HG03460 (cell line): ENCODE measurements around the gene PRAMEF13.
"Not testable (repeated sequence)": the region's sequence is repeated elsewhere in the genome, so short reads cannot be mapped to it uniquely, and the experiment has no call there.

Source experiments
- ATAC-seq: cut with Tn5 transposase; IDR thresholded peaks from one replicate; pipeline ENCODE4 v1.9.1; 2021; ENCODE audit not compliant: unreplicated experiment

PRAMEF13 gene, protein sequence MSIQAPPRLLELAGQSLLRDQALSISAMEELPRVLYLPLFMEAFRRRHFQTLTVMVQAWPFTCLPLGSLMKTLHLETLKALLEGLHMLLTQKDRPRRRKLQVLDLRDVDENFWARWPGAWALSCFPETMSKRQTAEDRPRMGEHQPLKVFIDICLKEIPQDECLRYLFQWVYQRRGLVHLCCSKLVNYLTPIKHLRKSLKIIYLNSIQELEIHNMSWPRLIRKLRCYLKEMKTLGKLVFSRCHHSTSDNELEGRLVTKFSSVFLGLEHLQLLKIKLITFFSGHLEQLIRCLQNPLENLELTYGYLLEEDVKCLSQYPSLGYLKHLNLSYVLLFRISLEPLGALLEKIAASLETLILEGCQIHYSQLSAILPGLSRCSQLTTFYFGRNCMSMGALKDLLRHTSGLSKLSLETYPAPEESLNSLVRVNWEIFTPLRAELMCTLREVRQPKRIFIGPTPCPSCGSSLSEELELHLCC

GRCh38 chr1:13201309-13201708 is at the start of gene PRAMEF13:
Gene PRAMEF13, minus strand, starts transcription at chr1:13201409. Its CDS starts 1,820 bp downstream, at chr1:13199589.
- not testable (repeated sequence) for ATAC-seq

DNA sequence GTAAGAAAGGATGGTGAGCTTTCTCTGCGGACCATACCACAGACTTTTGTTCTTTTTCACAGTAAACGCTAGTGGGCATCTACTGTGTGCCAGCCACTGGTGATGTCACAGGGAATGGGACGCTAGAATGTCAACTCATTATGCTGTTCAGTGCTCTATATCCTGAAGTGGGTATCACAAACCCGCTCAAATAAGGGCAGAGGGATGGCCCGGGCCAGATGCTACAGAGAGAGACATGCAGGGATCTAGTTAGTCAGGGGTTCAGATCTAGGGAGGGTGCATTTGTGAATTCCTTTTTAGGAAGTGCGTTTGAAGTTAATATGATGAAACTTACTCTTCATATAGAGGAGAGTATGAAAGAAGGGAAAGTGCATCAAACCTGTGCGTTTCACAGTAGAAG is 45.9 kb upstream of the PRAMEF13 start:
- not testable (repeated sequence) for ATAC-seq

DNA sequence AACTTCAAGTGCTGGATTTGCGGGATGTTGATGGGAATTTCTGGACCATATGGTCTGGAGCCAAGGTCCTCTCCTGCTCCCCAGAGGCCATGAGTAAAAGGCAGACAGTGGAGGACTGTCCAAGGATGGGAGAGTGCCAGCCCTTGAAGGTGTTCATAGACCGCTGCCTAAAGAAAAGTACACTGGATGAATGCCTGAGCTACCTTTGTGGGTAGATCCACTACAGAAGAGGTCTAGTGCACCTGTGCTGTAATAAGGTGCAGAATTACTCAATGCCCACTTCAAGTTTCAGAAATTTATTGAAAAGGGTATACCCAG is 45.3 kb upstream of the PRAMEF13 start:
- not testable (repeated sequence) for ATAC-seq

DNA sequence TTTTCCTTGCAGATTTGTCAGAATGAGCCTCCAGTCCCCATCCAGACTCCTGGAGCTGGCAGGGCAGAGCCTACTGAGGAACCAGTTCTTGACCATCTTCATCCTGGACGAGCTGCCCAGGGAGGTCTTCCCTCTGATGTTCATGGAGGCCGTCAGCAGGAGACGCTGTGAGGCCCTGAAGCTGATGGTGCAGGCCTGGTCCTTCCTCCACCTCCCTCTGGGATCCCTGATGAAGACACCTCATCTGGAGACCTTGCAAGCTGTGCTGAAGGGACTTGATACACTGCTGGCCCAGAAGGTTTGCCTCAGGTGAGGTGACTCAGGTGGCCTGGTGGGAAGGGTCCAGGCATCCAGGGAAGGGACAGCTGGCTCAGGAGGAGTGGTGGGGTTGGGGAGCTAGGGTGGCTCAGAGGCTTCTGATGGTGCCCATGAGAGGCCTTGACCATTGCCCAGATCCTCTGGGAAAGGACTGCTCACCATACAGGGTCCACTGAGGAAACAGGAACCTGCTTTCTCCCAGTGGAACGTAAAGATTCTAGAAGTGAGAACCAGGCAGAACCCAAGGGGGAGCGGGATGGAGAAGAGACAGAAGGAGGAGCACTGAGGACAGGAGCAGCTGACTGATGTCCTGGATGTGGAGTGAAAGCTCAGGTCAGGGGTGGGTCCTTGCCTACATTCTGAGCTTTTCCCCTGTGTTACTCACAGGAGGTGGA is 44.8 kb upstream of the PRAMEF13 start:
- not testable (repeated sequence) for ATAC-seq

- ATAC-seq, result not testable (repeated sequence)
These were observed 42.5 kb upstream of the PRAMEF13 start for GRCh38 chr1:13243536-13244263.

DNA sequence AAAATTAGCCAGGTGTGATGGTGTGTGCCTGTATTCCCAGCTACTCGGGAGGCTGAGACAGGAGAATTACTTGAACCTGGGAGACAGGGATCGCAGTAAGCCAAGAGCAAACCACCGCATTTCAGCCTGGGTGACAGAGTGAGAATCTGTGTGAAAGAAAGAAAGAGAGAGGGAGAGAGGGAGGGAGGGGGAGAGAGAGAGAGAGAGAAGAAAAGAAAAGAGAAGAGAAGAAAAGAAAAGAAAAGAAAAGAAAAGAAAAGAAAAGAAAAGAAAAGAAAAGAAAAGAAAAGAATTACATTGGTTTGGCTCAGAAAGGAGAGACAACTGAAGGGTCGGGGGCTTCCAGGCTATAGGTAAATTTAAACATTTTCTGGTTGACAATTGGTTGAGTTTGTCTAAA is 38.4 kb upstream of the PRAMEF13 start:
- ATAC-seq, result not testable (repeated sequence)

DNA sequence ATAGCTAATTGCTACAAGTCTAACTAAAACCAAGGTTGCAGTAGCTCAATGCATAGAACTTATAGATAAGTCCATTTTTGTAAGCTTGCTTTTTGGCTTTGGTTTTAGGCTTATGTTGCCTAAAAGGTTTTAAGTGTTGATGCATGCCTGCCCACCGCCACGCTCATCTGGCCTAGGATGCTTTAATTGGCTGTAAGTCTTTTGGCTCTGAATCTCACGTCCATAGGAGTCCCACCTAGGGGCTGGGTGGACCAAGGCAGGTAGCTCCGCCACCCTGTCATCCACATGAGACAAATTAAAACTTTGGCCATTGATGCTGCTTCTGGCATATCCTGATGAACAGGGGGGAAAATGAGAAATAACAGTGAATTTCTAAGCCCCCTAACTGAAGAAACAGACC is 36.4 kb upstream of the PRAMEF13 start:
- ATAC-seq, result not testable (repeated sequence)

- not testable (repeated sequence) for ATAC-seq
These were observed 32.8 kb upstream of the PRAMEF13 start for GRCh38 chr1:13234057-13234456.

GRCh38 chr1:13232056-13232455 is 30.8 kb upstream of the PRAMEF13 start:
- ATAC-seq, result not testable (repeated sequence)

GRCh38 chr1:13231061-13231750 is 30.0 kb upstream of the PRAMEF13 start:
- not testable (repeated sequence) for ATAC-seq

- not testable (repeated sequence) for ATAC-seq
These were observed 29.4 kb upstream of the PRAMEF13 start for GRCh38 chr1:13230601-13231000.

DNA sequence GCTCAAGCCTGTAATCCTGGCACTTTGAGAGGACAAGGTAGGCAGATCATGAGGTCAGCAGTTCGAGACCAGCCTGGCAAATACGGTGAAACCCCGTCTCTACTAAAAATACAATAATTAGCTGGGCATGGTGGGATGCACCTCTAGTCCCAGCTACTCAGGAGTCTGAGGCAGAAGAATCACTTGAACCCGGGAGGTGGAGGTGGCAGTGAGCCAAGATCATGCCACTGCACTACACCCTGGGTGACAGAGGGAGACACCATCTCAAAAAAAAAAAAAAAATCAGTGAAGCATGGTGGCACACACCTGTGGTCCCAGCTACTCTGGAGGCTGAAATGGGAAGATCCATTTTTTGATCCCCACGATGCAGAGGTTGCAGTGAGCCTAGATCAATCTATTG is 28.9 kb upstream of the PRAMEF13 start:
- not testable (repeated sequence) for ATAC-seq

GRCh38 chr1:13228343-13228781 is 27.2 kb upstream of the PRAMEF13 start:
- ATAC-seq, result no peak

DNA sequence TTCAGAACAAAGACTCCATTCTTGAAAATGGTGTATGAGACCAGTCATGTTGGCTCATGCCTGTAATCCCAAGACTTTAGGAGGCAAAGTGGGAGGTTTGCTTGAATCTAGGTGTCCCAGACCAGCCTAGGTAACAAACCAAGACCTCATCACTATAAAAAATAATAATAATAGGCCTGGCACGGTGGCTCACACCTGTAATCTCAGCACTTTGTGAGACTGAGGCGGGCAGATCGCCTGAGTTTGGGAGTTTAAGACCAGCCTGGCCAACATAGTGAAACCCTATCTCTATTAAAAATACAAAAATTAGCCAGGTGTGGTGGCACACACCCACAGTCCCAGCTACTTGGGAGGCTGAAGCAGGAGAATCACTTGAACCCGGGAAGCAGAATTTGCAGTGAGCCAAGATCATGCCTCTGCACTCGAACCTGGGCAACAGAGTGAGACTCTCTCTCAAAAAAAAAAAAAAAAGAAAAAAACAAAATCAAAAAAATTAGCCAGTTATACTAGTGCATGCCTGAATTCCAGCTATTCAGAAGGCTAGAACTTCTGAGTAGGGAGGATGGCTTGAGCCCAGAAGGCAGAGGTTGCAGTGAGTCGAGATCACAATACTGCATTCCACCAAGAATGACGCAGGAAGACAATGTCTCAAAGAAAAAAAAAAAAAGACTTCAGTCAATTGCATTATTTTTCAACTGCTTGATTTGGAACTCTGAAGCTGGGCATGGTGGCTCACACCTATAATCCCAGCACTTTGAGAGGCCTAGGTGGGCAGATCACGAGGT is 26.3 kb upstream of the PRAMEF13 start:
- not testable (repeated sequence) for ATAC-seq

- not testable (repeated sequence) for ATAC-seq
These were observed 24.5 kb upstream of the PRAMEF13 start, which contains the start of gene PRAMEF18 for GRCh38 chr1:13225675-13226204. Gene PRAMEF18, minus strand, starts transcription at chr1:13226154. Its CDS starts 48 bp downstream, at chr1:13226106.

DNA sequence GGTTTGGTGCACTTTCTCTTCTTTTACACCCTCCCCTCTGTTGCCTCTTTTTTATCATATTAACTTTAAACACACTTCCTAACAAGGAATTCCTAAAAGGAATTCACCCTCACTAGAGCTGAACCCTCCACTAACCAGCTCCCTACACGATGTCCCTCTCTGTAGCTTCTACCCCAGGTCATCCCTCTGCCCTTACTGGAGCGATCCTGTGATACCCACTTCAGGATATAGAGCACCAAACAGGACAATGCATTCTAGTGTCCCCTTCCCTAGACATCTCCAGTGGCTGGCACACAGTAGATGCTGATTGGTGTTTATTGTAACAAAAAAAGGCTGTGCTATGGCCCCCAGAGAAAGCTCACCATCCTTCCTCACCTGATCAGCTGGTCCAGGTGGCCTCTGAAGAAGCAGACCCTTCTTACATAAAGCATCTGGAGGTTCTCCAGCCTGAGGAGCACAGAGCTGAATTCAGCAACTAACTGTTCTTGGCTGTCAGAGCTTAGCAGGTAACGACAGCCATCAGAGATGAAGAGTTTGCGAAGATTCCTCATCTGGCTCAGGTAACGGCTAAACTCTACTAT is 23.4 kb upstream of the PRAMEF13 start:
- ATAC-seq, result no peak

GRCh38 chr1:13222788-13223187 is 21.6 kb upstream of the PRAMEF13 start:
- not testable (repeated sequence) for ATAC-seq

DNA sequence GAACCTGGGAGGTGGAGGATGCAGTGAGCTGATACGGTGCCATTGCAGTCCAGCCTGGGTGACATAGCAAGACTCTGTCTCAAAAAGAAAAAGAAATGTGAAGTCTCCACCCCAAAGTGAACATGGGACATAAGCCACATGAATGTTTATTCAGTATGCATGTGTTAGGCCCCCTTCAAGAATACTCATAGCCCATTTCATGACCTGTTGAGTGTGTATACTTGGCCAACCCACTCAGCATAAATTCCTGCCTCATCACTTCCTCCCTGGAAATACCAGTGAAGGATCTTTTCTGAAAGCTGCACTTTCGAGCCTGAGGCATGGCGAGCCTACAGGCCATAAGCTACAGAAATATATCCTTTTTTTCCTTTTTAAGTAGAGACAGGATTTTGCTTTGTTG is 18.0 kb upstream of the PRAMEF13 start:
- ATAC-seq, result not testable (repeated sequence)

- ATAC-seq, result not testable (repeated sequence)
These were observed 15.4 kb upstream of the PRAMEF13 start for GRCh38 chr1:13216619-13217018.
